ENCODE results near the gene CD4.
"Not testable (repeated sequence)": the region's sequence is repeated elsewhere in the genome, so short reads cannot be mapped to it uniquely, and the experiment has no call there.

CD4 gene

GRCh38 chr12:6869049-6870021, 80.0 kb downstream of the CD4 start:
- peak; percentile 64 to 89 (median 78) for DNase-seq

- not testable (repeated sequence) for DNase-seq
Observed at GRCh38 chr12:6870304-6870703, 81.0 kb downstream of the CD4 start.
